GM20000 (cell line): ENCODE results near the gene SLC41A2.

ENCODE experiments used
- DNase-seq: peaks from one replicate; pipeline ENCODE4 v3.0.0; 2012; ENCODE audit warnings: low spot score
- TF ChIP-seq, protein P1 (sequence below): IDR thresholded peaks from 2 replicates; pipeline ENCODE4 v1.5.1; 2012; ENCODE audit warnings: mild to moderate bottlenecking, control low read depth; ENCODE audit errors: extremely low read depth, missing control alignments

Gene SLC41A2

DNA sequence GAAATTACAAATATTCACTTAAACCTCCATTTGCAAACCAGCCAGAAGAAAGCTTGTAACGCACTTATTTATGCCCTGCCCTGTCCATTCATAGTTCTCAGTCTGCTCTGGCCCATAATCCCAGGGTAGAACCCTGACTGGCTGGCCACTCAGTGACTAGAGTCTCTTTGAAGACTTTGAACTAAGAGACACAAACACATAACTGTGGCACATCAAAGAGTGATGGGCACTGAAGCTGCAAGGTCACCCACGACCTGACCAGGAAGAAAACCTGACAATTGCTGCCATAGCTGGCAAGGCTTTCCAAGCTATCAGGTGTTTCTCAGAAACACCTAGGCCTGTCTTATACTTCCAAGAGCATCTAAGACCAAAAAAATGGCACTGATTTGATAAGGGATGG, 28.7 kb downstream of the SLC41A2 start:
- DNase-seq: no peak
- TF ChIP-seq, protein P1, sequence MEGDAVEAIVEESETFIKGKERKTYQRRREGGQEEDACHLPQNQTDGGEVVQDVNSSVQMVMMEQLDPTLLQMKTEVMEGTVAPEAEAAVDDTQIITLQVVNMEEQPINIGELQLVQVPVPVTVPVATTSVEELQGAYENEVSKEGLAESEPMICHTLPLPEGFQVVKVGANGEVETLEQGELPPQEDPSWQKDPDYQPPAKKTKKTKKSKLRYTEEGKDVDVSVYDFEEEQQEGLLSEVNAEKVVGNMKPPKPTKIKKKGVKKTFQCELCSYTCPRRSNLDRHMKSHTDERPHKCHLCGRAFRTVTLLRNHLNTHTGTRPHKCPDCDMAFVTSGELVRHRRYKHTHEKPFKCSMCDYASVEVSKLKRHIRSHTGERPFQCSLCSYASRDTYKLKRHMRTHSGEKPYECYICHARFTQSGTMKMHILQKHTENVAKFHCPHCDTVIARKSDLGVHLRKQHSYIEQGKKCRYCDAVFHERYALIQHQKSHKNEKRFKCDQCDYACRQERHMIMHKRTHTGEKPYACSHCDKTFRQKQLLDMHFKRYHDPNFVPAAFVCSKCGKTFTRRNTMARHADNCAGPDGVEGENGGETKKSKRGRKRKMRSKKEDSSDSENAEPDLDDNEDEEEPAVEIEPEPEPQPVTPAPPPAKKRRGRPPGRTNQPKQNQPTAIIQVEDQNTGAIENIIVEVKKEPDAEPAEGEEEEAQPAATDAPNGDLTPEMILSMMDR: no peak

DNA sequence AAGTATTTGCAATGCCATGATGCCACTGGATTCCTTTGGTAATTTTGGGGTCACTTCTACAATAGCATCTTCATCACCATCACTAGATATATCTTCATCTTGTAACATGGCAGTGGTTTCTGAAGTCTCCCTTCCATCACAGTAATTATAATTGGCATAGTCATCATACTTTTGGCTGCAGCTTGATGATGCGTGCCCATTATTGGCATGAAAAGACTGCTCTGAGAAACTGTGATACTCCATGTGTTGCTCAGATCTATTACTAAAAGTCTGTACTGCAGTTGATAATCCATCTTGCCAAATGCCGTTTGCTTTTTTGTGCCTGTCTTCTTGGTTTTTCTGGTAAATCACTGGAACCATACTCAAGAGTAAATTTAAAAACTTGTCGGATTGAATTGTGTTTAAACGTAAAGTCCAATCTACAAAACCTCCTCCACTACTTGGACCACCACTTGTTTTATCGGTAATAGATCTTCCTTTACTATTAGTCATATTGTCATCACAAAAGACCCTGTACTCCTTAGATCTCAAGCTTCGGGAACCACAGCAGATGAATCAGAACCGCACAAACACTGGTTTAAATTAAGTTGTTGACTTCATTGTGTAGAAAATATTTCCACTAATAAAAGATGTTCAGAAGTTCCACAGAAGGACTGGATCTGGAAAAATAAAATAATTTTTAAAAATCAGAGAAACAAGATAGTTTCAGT, 29.9 kb downstream of the SLC41A2 start:
- TF ChIP-seq, protein P1: no peak
- DNase-seq: no peak

DNA sequence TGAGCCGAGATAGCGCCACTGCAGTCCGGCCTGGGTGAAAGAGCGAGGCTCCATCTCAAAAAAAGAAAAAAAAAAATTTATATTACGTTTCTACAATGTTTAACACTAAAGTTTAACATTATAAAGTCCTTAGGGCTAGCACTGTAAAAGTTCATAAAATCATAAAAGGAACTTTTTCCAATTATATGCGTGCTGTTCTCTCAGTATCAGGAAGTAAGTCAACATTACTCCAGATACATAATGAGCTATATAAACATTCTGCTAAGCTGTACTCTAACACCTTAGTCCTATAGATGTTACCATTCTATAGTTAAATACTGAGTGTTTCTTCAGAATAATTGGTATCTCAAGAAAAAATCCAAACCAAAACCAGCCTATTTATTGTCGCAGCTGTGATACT, 32.6 kb downstream of the SLC41A2 start:
- DNase-seq: no peak
- TF ChIP-seq, protein P1: no peak

DNA sequence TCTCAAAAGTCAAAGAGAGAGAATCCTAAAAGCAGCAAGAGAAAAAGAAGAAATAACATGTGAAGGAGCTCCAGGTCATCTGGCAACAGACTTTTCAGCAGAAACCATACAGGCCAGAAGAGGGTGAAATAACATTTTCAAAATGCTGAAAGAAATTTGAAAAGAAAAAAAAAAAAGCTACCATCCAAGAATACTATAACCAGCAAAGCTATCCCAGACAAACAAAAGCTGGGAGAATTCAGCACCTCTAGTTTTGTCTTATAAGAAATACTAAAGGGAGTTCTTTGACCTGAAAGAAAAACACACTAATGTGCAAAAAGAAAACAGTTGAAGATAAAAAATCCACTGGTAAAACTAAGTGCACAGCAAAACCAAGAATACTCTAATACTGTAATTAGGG, 36.8 kb downstream of the SLC41A2 start:
- TF ChIP-seq, protein P1: no peak

DNA sequence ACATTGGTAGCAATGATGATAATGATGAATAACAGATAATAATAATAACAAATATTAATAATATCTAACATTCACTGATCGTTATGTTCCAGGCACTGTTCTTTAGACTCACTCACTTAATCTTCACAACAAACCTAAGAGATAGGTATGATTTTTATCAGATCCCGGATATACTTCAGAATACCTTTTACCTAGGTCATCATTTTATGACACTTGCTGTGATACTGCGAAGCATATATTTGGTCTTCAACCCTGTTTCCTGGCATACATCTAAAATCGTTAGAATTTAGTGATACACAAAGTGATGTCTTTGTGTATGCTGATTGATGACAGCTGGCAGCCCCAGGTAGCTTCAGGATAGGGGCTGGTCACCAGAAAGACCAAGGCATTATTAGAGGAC, 46.1 kb downstream of the SLC41A2 start:
- TF ChIP-seq, protein P1: no peak
- no peak for DNase-seq

More for the DNA sequence above, 36.8 kb downstream of the SLC41A2 start:
- no peak for DNase-seq

DNA sequence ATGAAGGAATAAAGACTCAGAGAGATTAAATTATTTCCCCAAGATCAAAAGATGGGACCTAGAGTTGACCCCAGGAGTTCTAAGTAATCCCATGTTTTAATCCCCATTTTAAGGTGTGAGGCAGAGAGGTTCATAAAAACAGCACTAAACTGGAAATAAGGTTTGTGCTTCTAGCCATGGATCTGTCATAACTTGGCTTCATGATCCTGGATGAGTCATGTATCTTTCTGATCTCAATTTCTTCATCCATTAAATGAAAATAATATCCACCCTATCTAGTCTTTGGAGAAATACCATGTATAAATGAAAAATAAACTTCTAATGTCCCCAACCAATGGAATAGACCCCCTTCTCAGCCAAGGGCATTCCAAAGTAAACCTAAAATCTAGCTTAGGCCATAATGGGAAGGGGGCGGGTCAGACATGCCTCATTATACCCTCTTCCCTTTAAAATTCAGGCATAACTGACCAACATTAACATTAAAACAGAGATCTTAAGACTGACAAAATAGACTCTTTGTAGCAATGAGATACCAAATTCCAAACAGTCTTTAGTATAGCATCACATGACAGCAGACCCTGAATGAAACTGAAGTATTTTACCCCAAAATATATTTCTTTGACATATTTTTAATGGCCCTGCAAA, 47.8 kb downstream of the SLC41A2 start:
- no peak for DNase-seq
- TF ChIP-seq, protein P1: no peak

DNA sequence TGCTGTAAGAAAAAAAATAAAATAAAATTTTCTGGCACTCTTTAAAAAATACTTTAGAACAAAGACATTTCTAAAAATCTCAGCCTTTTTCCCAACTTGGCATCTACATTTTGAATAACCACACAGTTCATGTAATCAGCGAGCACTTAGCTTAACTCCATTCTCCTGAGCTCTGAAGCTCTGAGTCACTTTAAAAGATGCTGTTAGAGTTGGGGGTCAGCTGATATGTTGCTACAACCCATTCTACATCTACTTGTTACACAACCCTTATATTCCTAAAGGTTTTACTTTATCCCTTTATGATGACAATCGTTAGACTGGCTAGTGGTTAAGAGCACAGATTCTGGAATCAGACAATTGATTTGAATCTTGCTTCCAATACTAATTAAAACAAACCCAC, 48.3 kb downstream of the SLC41A2 start:
- TF ChIP-seq, protein P1: no peak
- no peak for DNase-seq
